Right lobe of liver (tissue), 4 donors: ENCODE results near the gene CADM2.

Experiments
- POLR2A ChIP-seq: fragments of 450-650 bp; IDR thresholded peaks from one replicate; pipeline ENCODE4 v1.6.1; 2017; ENCODE audit warnings: antibody characterized with exemption, mild to moderate bottlenecking
- TF ChIP-seq, protein P1 (sequence below), 4 donors: fragments of 200-600 bp in 3 of 4; fragments of 450-650 bp in 1 of 4; IDR thresholded peaks; one replicate each; pipeline versions ENCODE4 v1.5.1 to v1.8.0; 2016 to 2022; ENCODE audit warnings: antibody characterized with exemption in 4 of 4, mild to moderate bottlenecking in 2 of 4
- donor health status: DM: no; HTN: no; CAD: no.
- donor health status: DM: no; HTN: no; CAD: no.
- donor health status: DM: no; HTN: yes; CAD: no.

DNA sequence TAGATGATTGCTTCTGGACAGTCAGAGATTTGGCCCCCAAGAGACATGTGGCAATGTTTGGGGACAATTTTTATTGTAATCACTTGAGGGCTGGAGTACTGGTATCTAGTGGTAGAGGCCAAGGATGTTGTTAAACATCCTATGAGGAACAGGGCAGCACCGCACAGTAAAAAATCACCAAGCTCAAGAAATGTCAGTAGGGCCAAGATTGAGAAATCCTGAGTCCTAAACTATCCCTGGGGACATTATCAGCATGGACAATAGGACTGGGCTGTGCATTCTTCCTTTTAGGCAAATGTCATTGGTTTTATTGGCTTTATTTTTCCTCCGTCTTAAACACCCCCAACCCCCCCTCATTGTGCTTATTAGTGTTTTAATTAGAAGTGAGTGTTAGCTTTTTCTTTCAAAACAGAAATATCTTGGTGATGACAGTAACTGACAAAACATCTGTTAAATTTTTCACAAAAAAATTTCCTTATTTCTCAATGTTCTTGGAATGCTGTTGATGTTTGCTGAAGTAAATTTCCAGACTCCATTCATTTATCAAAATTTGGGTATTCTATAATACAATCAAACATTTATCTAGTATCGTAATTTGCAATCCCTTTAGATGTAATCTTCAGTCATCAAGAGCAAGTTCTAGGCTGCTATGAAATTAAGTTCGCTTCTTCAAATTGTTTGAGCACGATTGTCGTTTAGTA, 1087.8 kb downstream of the CADM2 start:
- TF ChIP-seq, protein P1, sequence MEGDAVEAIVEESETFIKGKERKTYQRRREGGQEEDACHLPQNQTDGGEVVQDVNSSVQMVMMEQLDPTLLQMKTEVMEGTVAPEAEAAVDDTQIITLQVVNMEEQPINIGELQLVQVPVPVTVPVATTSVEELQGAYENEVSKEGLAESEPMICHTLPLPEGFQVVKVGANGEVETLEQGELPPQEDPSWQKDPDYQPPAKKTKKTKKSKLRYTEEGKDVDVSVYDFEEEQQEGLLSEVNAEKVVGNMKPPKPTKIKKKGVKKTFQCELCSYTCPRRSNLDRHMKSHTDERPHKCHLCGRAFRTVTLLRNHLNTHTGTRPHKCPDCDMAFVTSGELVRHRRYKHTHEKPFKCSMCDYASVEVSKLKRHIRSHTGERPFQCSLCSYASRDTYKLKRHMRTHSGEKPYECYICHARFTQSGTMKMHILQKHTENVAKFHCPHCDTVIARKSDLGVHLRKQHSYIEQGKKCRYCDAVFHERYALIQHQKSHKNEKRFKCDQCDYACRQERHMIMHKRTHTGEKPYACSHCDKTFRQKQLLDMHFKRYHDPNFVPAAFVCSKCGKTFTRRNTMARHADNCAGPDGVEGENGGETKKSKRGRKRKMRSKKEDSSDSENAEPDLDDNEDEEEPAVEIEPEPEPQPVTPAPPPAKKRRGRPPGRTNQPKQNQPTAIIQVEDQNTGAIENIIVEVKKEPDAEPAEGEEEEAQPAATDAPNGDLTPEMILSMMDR (IDR thresholded peaks at IDR 0.05), result no peak
- TF ChIP-seq POLR2A, result no peak
